Skeletal muscle tissue (tissue), 4 donors: Measurements from ENCODE around the gene SCN1B. TPM values are rescaled to one million over a fixed set of nuclear protein-coding genes. Genes with fewer than 3 reads are reported as not detected.
A peak's percentile ranks its signal among the peaks of the same experiment; 100 is the strongest.

Experiments used
- H3K27ac ChIP-seq: one replicate; pipeline ENCODE4 v1.7.0; 2013; ENCODE audit warnings: mild to moderate bottlenecking, low read depth, low read length, inconsistent platforms
- H3K27me3 ChIP-seq, 3 donors: one replicate each; pipeline ENCODE4 v1.7.0; 2013; ENCODE audit warnings: low read length in 3 of 3; ENCODE audit not compliant: control insufficient read depth in 3 of 3, insufficient read depth in 3 of 3
- H3K36me3 ChIP-seq, 3 donors: one replicate each; pipeline ENCODE4 v1.7.0; 2013; ENCODE audit warnings: low read length in 3 of 3; ENCODE audit not compliant: control insufficient read depth in 3 of 3, insufficient read depth in 3 of 3
- H3K4me1 ChIP-seq, 3 donors: one replicate each; pipeline ENCODE4 v1.7.0; 2013; ENCODE audit warnings: low read length in 3 of 3, mild to moderate bottlenecking in 3 of 3; ENCODE audit not compliant: control insufficient read depth in 3 of 3, insufficient read depth in 3 of 3
- H3K4me3 ChIP-seq, 3 donors: one replicate each; pipeline ENCODE4 v1.7.0; 2013; ENCODE audit warnings: low read length in 3 of 3
- H3K9ac ChIP-seq, 3 donors: one replicate each; pipeline ENCODE4 v1.7.0; 2013; ENCODE audit warnings: low read length in 3 of 3, mild to moderate bottlenecking in 3 of 3, moderate library complexity in 2 of 3, low read depth in 1 of 3
- H3K9me3 ChIP-seq, 3 donors: one replicate each; pipeline ENCODE4 v1.7.0; 2013; ENCODE audit warnings: low read length in 3 of 3; ENCODE audit not compliant: control insufficient read depth in 3 of 3
- total RNA-seq: library from RNA; depleted of rRNA; stranded (reverse); fragments of >200 nt; gene quantifications from one replicate; pipeline ENCODE4 v1.2.3, GENCODE V29; 2014
- donor health status: Osteomylitis.

The SCN1B gene
- total RNA-seq, 1 donor from 2014 or later: 1.6 TPM

- Histone ChIP-seq H3K9ac (no peak overlapping the region), H3K4me1 (peaks cover 0 to 8% (median 4%) of the 10 kb centered on the region in 3 donors), H3K27ac (no peak overlapping the region), H3K9me3 (no peaks in the 10 kb centered on the region), H3K4me3 (no peak overlapping the region), H3K36me3 (no peaks in the 10 kb centered on the region), H3K27me3 (no peaks in the 10 kb centered on the region)
Observed at GRCh38 chr19:35079826-35080225, 49.6 kb downstream of the SCN1B start.

- Histone ChIP-seq H3K9me3 (no peaks in the 10 kb centered on the region), H3K4me1 (peaks cover 0 to 9% (median 4%) of the 10 kb centered on the region in 3 donors), H3K9ac (peak overlapping the region in 1 of 3 donors; percentile 33), H3K36me3 (no peaks in the 10 kb centered on the region), H3K27me3 (no peaks in the 10 kb centered on the region), H3K4me3 (no peak overlapping the region), H3K27ac (no peak overlapping the region)
Observed at GRCh38 chr19:35080613-35081170, 50.4 kb downstream of the SCN1B start.

GRCh38 chr19:35081201-35081600, 50.9 kb downstream of the SCN1B start:
- Histone ChIP-seq H3K4me3 (no peak overlapping the region), H3K27ac (no peak overlapping the region), H3K9ac (peak overlapping the region in 1 of 3 donors; percentile 33), H3K36me3 (no peaks in the 10 kb centered on the region), H3K27me3 (no peaks in the 10 kb centered on the region), H3K9me3 (no peaks in the 10 kb centered on the region), H3K4me1 (peaks cover under 1 to 11% (median 6%) of the 10 kb centered on the region in 3 donors)

GRCh38 chr19:35083691-35084508, 53.6 kb downstream of the SCN1B start:
- no peak overlapping the region for H3K9ac ChIP-seq

GRCh38 chr19:35084509-35084762, 54.2 kb downstream of the SCN1B start:
- no peak overlapping the region for H3K9ac ChIP-seq

More at GRCh38 chr19:35083691-35084508, 53.6 kb downstream of the SCN1B start:
- Histone ChIP-seq H3K4me1 (peaks cover 4 to 21% (median 18%) of the 10 kb centered on the region in 3 donors), H3K27ac (no peak overlapping the region), H3K36me3 (no peaks in the 10 kb centered on the region), H3K27me3 (peaks cover 0 to 3% (median 3%) of the 10 kb centered on the region in 3 donors), H3K4me3 (no peak overlapping the region), H3K9me3 (no peaks in the 10 kb centered on the region)

GRCh38 chr19:35085947-35086346, 55.7 kb downstream of the SCN1B start:
- Histone ChIP-seq H3K27me3 (peaks cover 0 to 6% (median 3%) of the 10 kb centered on the region in 3 donors), H3K9me3 (no peaks in the 10 kb centered on the region), H3K27ac (no peak overlapping the region), H3K36me3 (no peaks in the 10 kb centered on the region), H3K4me1 (peaks cover 14 to 28% (median 21%) of the 10 kb centered on the region in 3 donors), H3K4me3 (no peak overlapping the region), H3K9ac (no peak overlapping the region)

More at GRCh38 chr19:35084509-35084762, 54.2 kb downstream of the SCN1B start:
- Histone ChIP-seq H3K4me3 (no peak overlapping the region), H3K36me3 (no peaks in the 10 kb centered on the region), H3K4me1 (peaks cover 4 to 21% (median 18%) of the 10 kb centered on the region in 3 donors), H3K9me3 (no peaks in the 10 kb centered on the region), H3K27ac (no peak overlapping the region), H3K27me3 (peaks cover 0 to 3% (median 3%) of the 10 kb centered on the region in 3 donors)

- Histone ChIP-seq H3K4me3 (no peak overlapping the region), H3K9ac (no peak overlapping the region), H3K27me3 (peaks cover 0 to 6% (median 3%) of the 10 kb centered on the region in 3 donors), H3K4me1 (peaks cover 15 to 29% (median 18%) of the 10 kb centered on the region in 3 donors), H3K36me3 (no peaks in the 10 kb centered on the region), H3K27ac (no peak overlapping the region), H3K9me3 (no peaks in the 10 kb centered on the region)
Observed at GRCh38 chr19:35086455-35086854, 56.2 kb downstream of the SCN1B start.

- Histone ChIP-seq H3K4me3 (no peak overlapping the region), H3K9ac (no peak overlapping the region), H3K27me3 (peaks cover 0 to 6% (median 3%) of the 10 kb centered on the region in 3 donors), H3K36me3 (no peaks in the 10 kb centered on the region), H3K9me3 (no peaks in the 10 kb centered on the region), H3K4me1 (peaks cover 15 to 29% (median 18%) of the 10 kb centered on the region in 3 donors), H3K27ac (no peak overlapping the region)
Observed at GRCh38 chr19:35087393-35087792, 57.1 kb downstream of the SCN1B start.

- Histone ChIP-seq H3K36me3 (no peaks in the 10 kb centered on the region), H3K27ac (no peak overlapping the region), H3K4me1 (peaks cover 15 to 29% (median 18%) of the 10 kb centered on the region in 3 donors), H3K27me3 (peaks cover 0 to 6% (median 3%) of the 10 kb centered on the region in 3 donors), H3K9ac (no peak overlapping the region), H3K4me3 (no peak overlapping the region), H3K9me3 (no peaks in the 10 kb centered on the region)
Observed at GRCh38 chr19:35088131-35088913, 58.1 kb downstream of the SCN1B start.
